H9 (cell line): ENCODE measurements around the gene PHACTR2. TPM values are rescaled to one million over a fixed set of nuclear protein-coding genes. Genes with fewer than 3 reads are reported as not detected.

Experiments
- DNase-seq: peaks from one replicate; pipeline ENCODE4 v3.0.0-alpha.2; 2017
- H2AFZ ChIP-seq: one replicate; pipeline ENCODE4 v1.6.1; 2013; ENCODE audit warnings: mild to moderate bottlenecking, low read length, control low read depth, moderate library complexity
- H2AK5ac ChIP-seq: 2 replicates; pipeline ENCODE4 v1.6.1; 2013; ENCODE audit warnings: low read length, control low read depth, mixed read lengths; ENCODE audit not compliant: insufficient read length
- H2BK120ac ChIP-seq: one replicate; pipeline ENCODE4 v1.6.1; 2013; ENCODE audit warnings: low read depth, mild to moderate bottlenecking, low read length, control low read depth, inconsistent platforms; ENCODE audit not compliant: poor library complexity, severe bottlenecking
- H2BK12ac ChIP-seq: 2 replicates; pipeline ENCODE4 v1.6.1; 2013; ENCODE audit warnings: low read length, control low read depth, mixed read lengths, low read depth; ENCODE audit not compliant: insufficient read length
- H2BK15ac ChIP-seq: 2 replicates; pipeline ENCODE4 v1.6.1; 2013; ENCODE audit warnings: low read depth, low read length, control low read depth
- H2BK20ac ChIP-seq: one replicate; pipeline ENCODE4 v1.6.1; 2013; ENCODE audit warnings: low read depth, mild to moderate bottlenecking, low read length, control low read depth, inconsistent platforms; ENCODE audit not compliant: poor library complexity, severe bottlenecking
- H2BK5ac ChIP-seq: 2 replicates; pipeline ENCODE4 v1.6.1; 2013; ENCODE audit warnings: low read length, control low read depth, mixed read lengths; ENCODE audit not compliant: insufficient read length
- H3K14ac ChIP-seq: 2 replicates; pipeline ENCODE4 v1.6.1; 2013; ENCODE audit warnings: low read length, control low read depth; ENCODE audit not compliant: insufficient read depth
- H3K18ac ChIP-seq: 2 replicates; pipeline ENCODE4 v1.6.1; 2013; ENCODE audit warnings: low read depth, mild to moderate bottlenecking, mixed read lengths, low read length, control low read depth; ENCODE audit not compliant: insufficient read length
- H3K23ac ChIP-seq: 2 replicates; pipeline ENCODE4 v1.6.1; 2013; ENCODE audit warnings: low read length, control low read depth, mixed read lengths, low read depth; ENCODE audit not compliant: insufficient read length
- H3K23me2 ChIP-seq: 2 replicates; pipeline ENCODE4 v1.6.1; 2013; ENCODE audit warnings: low read depth, mild to moderate bottlenecking, mixed read lengths, low read length, control low read depth; ENCODE audit not compliant: insufficient read length, poor library complexity, severe bottlenecking
- H3K27ac ChIP-seq: 2 replicates; pipeline ENCODE4 v1.5.1; 2013; ENCODE audit warnings: low read length, control low read depth, mixed read lengths, low read depth; ENCODE audit not compliant: insufficient read length
- H3K27me3 ChIP-seq: 2 replicates; pipeline ENCODE4 v1.6.1; 2013; ENCODE audit warnings: low read length, control low read depth, inconsistent platforms; ENCODE audit not compliant: insufficient read depth
- H3K4ac ChIP-seq: 2 replicates; pipeline ENCODE4 v1.6.1; 2013; ENCODE audit warnings: low read depth, mild to moderate bottlenecking, control low read depth, inconsistent platforms, low read length, moderate library complexity
- H3K4me1 ChIP-seq: 2 replicates; pipeline ENCODE4 v1.6.1; 2013; ENCODE audit warnings: low read length, control low read depth, inconsistent platforms; ENCODE audit not compliant: insufficient read depth
- H3K4me2 ChIP-seq: 2 replicates; pipeline ENCODE4 v1.6.1; 2013; ENCODE audit warnings: low read length, control low read depth, mixed read lengths; ENCODE audit not compliant: insufficient read length, insufficient read depth
- H3K56ac ChIP-seq: 2 replicates; pipeline ENCODE4 v1.6.1; 2013; ENCODE audit warnings: low read depth, mild to moderate bottlenecking, mixed read lengths, low read length, control low read depth; ENCODE audit not compliant: insufficient read length
- H3K79me1 ChIP-seq: 2 replicates; pipeline ENCODE4 v1.6.1; 2013; ENCODE audit warnings: low read depth, mild to moderate bottlenecking, moderate library complexity, low read length, control low read depth, inconsistent platforms; ENCODE audit not compliant: insufficient read depth, poor library complexity, severe bottlenecking
- H3K79me2 ChIP-seq: 2 replicates; pipeline ENCODE4 v1.6.1; 2013; ENCODE audit warnings: low read length, control low read depth, inconsistent platforms; ENCODE audit not compliant: insufficient read depth
- H3K9ac ChIP-seq: 2 replicates; pipeline ENCODE4 v1.6.1; 2013; ENCODE audit warnings: low read length, control low read depth, mixed read lengths; ENCODE audit not compliant: insufficient read length; ENCODE audit errors: extremely low read depth
- H3K9me3 ChIP-seq: one replicate; pipeline ENCODE4 v1.6.1; 2013; ENCODE audit warnings: low read depth, low read length, inconsistent platforms; ENCODE audit not compliant: control insufficient read depth
- H3T11ph ChIP-seq: one replicate; pipeline ENCODE4 v1.6.1; 2013; ENCODE audit warnings: mild to moderate bottlenecking, low read length, control low read depth, inconsistent platforms
- H4K20me1 ChIP-seq: one replicate; pipeline ENCODE4 v1.6.1; 2013; ENCODE audit not compliant: control insufficient read depth, insufficient read length, insufficient read depth
- H4K5ac ChIP-seq: 2 replicates; pipeline ENCODE4 v1.6.1; 2013; ENCODE audit warnings: low read depth, mild to moderate bottlenecking, mixed read lengths, low read length, control low read depth; ENCODE audit not compliant: insufficient read length
- H4K8ac ChIP-seq: replicated peaks from 2 replicates; pipeline ENCODE4 v1.6.1; 2013; ENCODE audit warnings: low read length, control low read depth, mixed read lengths, low read depth; ENCODE audit not compliant: insufficient read length
- H4K91ac ChIP-seq: 2 replicates; pipeline ENCODE4 v1.6.1; 2013; ENCODE audit warnings: low read depth, mild to moderate bottlenecking, moderate library complexity, mixed read lengths, low read length, control low read depth; ENCODE audit not compliant: insufficient read length
- H3K27ac Mint-ChIP-seq, 3 experiments: 2 replicates in 2 of 3; 3 replicates in 1 of 3; pipeline ENCODE4 v1.8.0; 2020 to 2021; ENCODE audit warnings: mixed read lengths in 3 of 3, mild to moderate bottlenecking in 1 of 3, moderate library complexity in 1 of 3
- H3K27me3 Mint-ChIP-seq: 2 replicates; pipeline ENCODE4 v1.8.0; 2021; ENCODE audit warnings: low read depth, mild to moderate bottlenecking, moderate library complexity, mixed read lengths
- H3K36me3 Mint-ChIP-seq, 3 experiments: 2 replicates in 2 of 3; 3 replicates in 1 of 3; pipeline ENCODE4 v1.8.0; 2020 to 2021; ENCODE audit warnings: low read depth in 3 of 3, mixed read lengths in 3 of 3; ENCODE audit not compliant: insufficient read depth in 1 of 3
- H3K4me1 Mint-ChIP-seq, 2 experiments: 2 replicates each; pipeline ENCODE4 v1.8.0; 2020; ENCODE audit warnings: mixed read lengths in 2 of 2
- H3K4me3 Mint-ChIP-seq, 2 experiments: 2 replicates in 1 of 2; 3 replicates in 1 of 2; pipeline ENCODE4 v1.8.0; 2020 to 2021; ENCODE audit warnings: mild to moderate bottlenecking in 2 of 2, mixed read lengths in 2 of 2, moderate library complexity in 1 of 2
- H3K9me3 Mint-ChIP-seq, 2 experiments: 2 replicates in 1 of 2; 3 replicates in 1 of 2; pipeline ENCODE4 v1.8.0; 2020; ENCODE audit warnings: mild to moderate bottlenecking in 2 of 2, mixed read lengths in 2 of 2, moderate library complexity in 1 of 2
- WGBS: extraction: QIAGEN DNeasy Blood & Tissue Kit; methylation state at CpG from one replicate; pipeline ENCODE4 v1.1.7; 2013; ENCODE audit warnings: missing lambda C conversion rate, low lambda C conversion rate, mixed read lengths; ENCODE audit not compliant: insufficient read length; ENCODE audit errors: extremely low coverage; 5-methylcytosine and 5-hydroxymethylcytosine counted together
- total RNA-seq: library from RNA; stranded (reverse); gene quantifications from 2 replicates; pipeline ENCODE4 v1.2.1, GENCODE V29; 2021
- TF ChIP-seq, protein P1 (sequence below): fragments of 200-600 bp; sonication (generic); conservative IDR thresholded peaks from 3 replicates; pipeline ENCODE4 v1.8.0; 2021; ENCODE audit warnings: antibody characterized with exemption, mild to moderate bottlenecking

PHACTR2 gene
- total RNA-seq, 1 experiment from 2014 or later: 131 TPM

DNA sequence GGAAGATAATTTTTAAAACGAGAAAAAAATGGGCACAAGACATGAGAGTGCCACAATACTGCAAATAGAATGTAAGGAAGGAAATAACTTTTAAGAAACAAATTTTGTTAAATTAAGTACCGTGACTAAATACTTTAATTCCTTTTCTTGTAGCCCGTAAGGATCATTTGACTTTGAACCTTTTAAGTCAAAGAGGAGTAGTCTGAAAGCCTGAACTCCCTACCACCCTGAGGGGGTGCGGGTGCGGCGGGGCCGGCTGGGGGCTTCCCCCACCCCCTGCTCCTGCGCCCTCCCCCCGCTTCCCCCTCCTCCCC is 231 bp upstream of the PHACTR2 start:
- H2AK5ac ChIP-seq: no peak overlapping the region
- H3K4me1 Mint-ChIP-seq: peaks cover 75 to 76% of the 10 kb centered on the region in 2 experiments
- H3K18ac ChIP-seq: no peak overlapping the region
- no peak overlapping the region for H3K4ac ChIP-seq
- no peak overlapping the region for H3K9ac ChIP-seq
- H3T11ph ChIP-seq: no peak overlapping the region
- H2BK15ac ChIP-seq: no peak overlapping the region
- H3K36me3 Mint-ChIP-seq: peaks cover 8 to 9% (median 9%) of the 10 kb centered on the region in 3 experiments
- DNase-seq: no peak
- no peak overlapping the region for H4K91ac ChIP-seq
- H3K4me2 ChIP-seq: peak overlapping the region; percentile 23
- H2BK12ac ChIP-seq: no peak overlapping the region
- H2BK120ac ChIP-seq: no peak overlapping the region
- no peak overlapping the region for H4K5ac ChIP-seq
- H3K14ac ChIP-seq: no peak overlapping the region
- peak overlapping the region; percentile 66 to 82 for H3K4me3 Mint-ChIP-seq
- no CpG with 5 or more reads among the region's 9 CpGs for WGBS
- no peak overlapping the region for H3K56ac ChIP-seq
- H3K27ac ChIP-seq: no peak overlapping the region
- no peak overlapping the region for H3K23ac ChIP-seq
- no peak overlapping the region; a peak in 1 of 7 replicates for H3K27ac Mint-ChIP-seq
- peaks cover 13% of the 10 kb centered on the region; the same call in 1 of the 2 replicates for H3K4me1 ChIP-seq
- H3K79me1 ChIP-seq: peaks cover 6% of the 10 kb centered on the region
- no peak overlapping the region for H4K8ac ChIP-seq
- H3K27me3 ChIP-seq: no peaks in the 10 kb centered on the region
- TF ChIP-seq, protein P1, sequence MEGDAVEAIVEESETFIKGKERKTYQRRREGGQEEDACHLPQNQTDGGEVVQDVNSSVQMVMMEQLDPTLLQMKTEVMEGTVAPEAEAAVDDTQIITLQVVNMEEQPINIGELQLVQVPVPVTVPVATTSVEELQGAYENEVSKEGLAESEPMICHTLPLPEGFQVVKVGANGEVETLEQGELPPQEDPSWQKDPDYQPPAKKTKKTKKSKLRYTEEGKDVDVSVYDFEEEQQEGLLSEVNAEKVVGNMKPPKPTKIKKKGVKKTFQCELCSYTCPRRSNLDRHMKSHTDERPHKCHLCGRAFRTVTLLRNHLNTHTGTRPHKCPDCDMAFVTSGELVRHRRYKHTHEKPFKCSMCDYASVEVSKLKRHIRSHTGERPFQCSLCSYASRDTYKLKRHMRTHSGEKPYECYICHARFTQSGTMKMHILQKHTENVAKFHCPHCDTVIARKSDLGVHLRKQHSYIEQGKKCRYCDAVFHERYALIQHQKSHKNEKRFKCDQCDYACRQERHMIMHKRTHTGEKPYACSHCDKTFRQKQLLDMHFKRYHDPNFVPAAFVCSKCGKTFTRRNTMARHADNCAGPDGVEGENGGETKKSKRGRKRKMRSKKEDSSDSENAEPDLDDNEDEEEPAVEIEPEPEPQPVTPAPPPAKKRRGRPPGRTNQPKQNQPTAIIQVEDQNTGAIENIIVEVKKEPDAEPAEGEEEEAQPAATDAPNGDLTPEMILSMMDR: no peak
- H2AFZ ChIP-seq: no peak overlapping the region
- H4K20me1 ChIP-seq: no peaks in the 10 kb centered on the region
- peaks cover 6 to 7% of the 10 kb centered on the region in 2 experiments for H3K9me3 Mint-ChIP-seq
- no peak overlapping the region for H2BK5ac ChIP-seq
- no peaks in the 10 kb centered on the region for H3K9me3 ChIP-seq
- H3K27me3 Mint-ChIP-seq: no peaks in the 10 kb centered on the region
- H2BK20ac ChIP-seq: no peak overlapping the region
- H3K79me2 ChIP-seq: peaks cover 21% of the 10 kb centered on the region; the same call in 1 of the 2 replicates
- peaks cover 3% of the 10 kb centered on the region for H3K23me2 ChIP-seq
